ENCODE results near the gene PLAC8. TPM values are rescaled to one million over a fixed set of nuclear protein-coding genes. Genes with fewer than 3 reads are reported as not detected.

Gene PLAC8
- total RNA-seq, 1 donor from 2014 or later: not detected

- Histone ChIP-seq H3K27me3 (no peaks in the 10 kb centered on the region), H3K9me3 (no peaks in the 10 kb centered on the region), H3K27ac (no peak overlapping the region), H3K36me3 (no peaks in the 10 kb centered on the region), H3K4me3 (no peak overlapping the region), H3K4me1 (no peaks in the 10 kb centered on the region)
- intact Hi-C loops (cut with DNase I): no loop called here
- TF ChIP-seq CTCF (IDR thresholded peaks at IDR 0.05): no peak
- DNase-seq (ENCODE audit: extremely low spot score in 2 of 2): no peak
Observed at GRCh38 chr4:83129264-83129663, 14.7 kb upstream of the PLAC8 start.

- no peaks in the 10 kb centered on the region for H3K4me1 ChIP-seq
- intact Hi-C loops (cut with DNase I): no loop called here
- no peaks in the 10 kb centered on the region for H3K36me3 ChIP-seq
- H3K9me3 ChIP-seq: no peaks in the 10 kb centered on the region
- no peaks in the 10 kb centered on the region for H3K27me3 ChIP-seq
- H3K4me3 ChIP-seq: no peak overlapping the region
- DNase-seq (ENCODE audit: extremely low spot score in 2 of 2): no peak
- no peak overlapping the region for H3K27ac ChIP-seq
- TF ChIP-seq POLR2AphosphoS5 (IDR thresholded peaks at IDR 0.05; ENCODE audit: insufficient read depth in 1 of 2, low read depth in 1 of 2) (no peak), POLR2A (IDR thresholded peaks at IDR 0.05) (no peak), CTCF (IDR thresholded peaks at IDR 0.05) (no peak)
Observed at GRCh38 chr4:83128240-83128929, 13.9 kb upstream of the PLAC8 start.

GRCh38 chr4:83125738-83126141 is 11.2 kb upstream of the PLAC8 start:
- Histone ChIP-seq H3K4me3 (no peak overlapping the region), H3K9me3 (no peaks in the 10 kb centered on the region), H3K27me3 (no peaks in the 10 kb centered on the region), H3K27ac (no peak overlapping the region), H3K4me1 (no peaks in the 10 kb centered on the region), H3K36me3 (no peaks in the 10 kb centered on the region)
- intact Hi-C loops (cut with DNase I): no loop called here
- no peak for TF ChIP-seq CTCF (IDR thresholded peaks at IDR 0.05)
- TF ChIP-seq POLR2A (IDR thresholded peaks at IDR 0.05): no peak
- TF ChIP-seq POLR2AphosphoS5 (IDR thresholded peaks at IDR 0.05; ENCODE audit: insufficient read depth in 1 of 2, low read depth in 1 of 2): no peak
- DNase-seq (ENCODE audit: extremely low spot score in 2 of 2): no peak

GRCh38 chr4:83124111-83124780 is 9.7 kb upstream of the PLAC8 start:
- Histone ChIP-seq H3K36me3 (no peaks in the 10 kb centered on the region), H3K9me3 (no peaks in the 10 kb centered on the region), H3K4me1 (no peaks in the 10 kb centered on the region), H3K4me3 (no peak overlapping the region), H3K27ac (no peak overlapping the region), H3K27me3 (no peaks in the 10 kb centered on the region)
- no peak for TF ChIP-seq POLR2AphosphoS5 (IDR thresholded peaks at IDR 0.05; ENCODE audit: insufficient read depth in 1 of 2, low read depth in 1 of 2)
- no peak for TF ChIP-seq CTCF (IDR thresholded peaks at IDR 0.05)
- TF ChIP-seq POLR2A (IDR thresholded peaks at IDR 0.05): no peak
- intact Hi-C loops (cut with DNase I): no loop called here
- no peak for DNase-seq (ENCODE audit: extremely low spot score in 2 of 2)

GRCh38 chr4:83121246-83121645 is 6.7 kb upstream of the PLAC8 start:
- no peaks in the 10 kb centered on the region for H3K36me3 ChIP-seq
- intact Hi-C loops (cut with DNase I): no loop called here
- no peak overlapping the region for H3K4me3 ChIP-seq
- H3K9me3 ChIP-seq: no peaks in the 10 kb centered on the region
- no peaks in the 10 kb centered on the region for H3K4me1 ChIP-seq
- no peak for TF ChIP-seq CTCF (IDR thresholded peaks at IDR 0.05)
- TF ChIP-seq POLR2AphosphoS5 (IDR thresholded peaks at IDR 0.05; ENCODE audit: insufficient read depth in 1 of 2, low read depth in 1 of 2): no peak
- TF ChIP-seq POLR2A (IDR thresholded peaks at IDR 0.05): no peak
- DNase-seq (ENCODE audit: extremely low spot score in 2 of 2): no peak
- H3K27me3 ChIP-seq: no peaks in the 10 kb centered on the region
- no peak overlapping the region for H3K27ac ChIP-seq
